IPS DF 4.7 (cell line): ENCODE measurements around the gene SNAPC2.

Experiments
- DNase-seq: peaks from one replicate; pipeline ENCODE4 v3.0.0-alpha.2; 2013; ENCODE audit warnings: low spot score; ENCODE audit errors: extremely low read depth

The SNAPC2 gene

DNA sequence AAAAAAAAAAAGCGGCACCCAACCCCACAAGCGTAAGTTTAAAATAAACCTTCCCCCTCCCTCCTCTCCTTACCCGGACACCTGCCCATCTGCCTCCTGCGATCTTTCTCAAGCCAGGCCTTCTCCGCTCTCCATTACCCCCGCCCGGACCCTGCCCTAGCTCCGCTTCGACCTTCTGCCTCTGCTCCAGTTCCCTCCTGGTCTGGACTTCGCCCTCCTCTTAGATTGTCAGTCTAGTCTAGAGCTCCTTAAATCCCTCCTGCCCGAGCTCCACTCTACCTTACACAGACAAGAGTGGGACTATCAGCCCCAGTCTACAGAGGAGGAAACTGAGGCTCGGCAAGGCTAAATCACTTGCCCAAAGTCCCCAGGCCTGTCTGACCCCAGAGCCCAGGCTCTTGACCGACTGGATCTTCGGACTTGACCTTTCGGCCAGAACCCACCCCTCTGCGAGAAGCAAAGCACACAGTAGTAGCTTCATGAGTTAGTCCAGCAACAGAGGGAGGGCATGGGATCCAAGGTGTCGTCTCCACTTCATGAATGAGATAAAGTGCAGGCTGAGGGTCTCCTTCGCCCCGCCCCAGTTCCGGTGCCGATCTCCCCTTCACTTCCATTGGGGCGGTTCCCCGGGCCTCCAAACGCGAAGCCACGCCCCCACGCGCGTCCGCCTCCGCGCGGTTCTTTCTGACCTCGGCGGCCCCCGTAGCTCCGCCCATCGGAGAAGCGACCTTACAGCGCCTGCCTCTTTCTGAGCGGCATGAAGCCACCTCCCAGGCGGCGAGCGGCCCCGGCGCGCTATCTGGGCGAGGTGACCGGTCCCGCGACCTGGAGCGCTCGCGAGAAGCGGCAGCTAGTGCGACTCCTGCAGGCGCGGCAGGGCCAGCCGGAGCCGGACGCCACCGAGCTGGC is at the start of gene SNAPC2:
Gene SNAPC2 (plus strand): TSS at position 729 of the 909 bp plus-strand sequence. CDS start 29 bp downstream, at position 758.
- DNase-seq = no peak

- DNase-seq = no peak
Observed at GRCh38 chr19:7870571-7871436, 49.3 kb upstream of the SNAPC2 start.

- no peak for DNase-seq
Observed at GRCh38 chr19:7871437-7872305, 48.5 kb upstream of the SNAPC2 start.

GRCh38 chr19:7872306-7873204 is 47.6 kb upstream of the SNAPC2 start:
- no peak for DNase-seq

DNA sequence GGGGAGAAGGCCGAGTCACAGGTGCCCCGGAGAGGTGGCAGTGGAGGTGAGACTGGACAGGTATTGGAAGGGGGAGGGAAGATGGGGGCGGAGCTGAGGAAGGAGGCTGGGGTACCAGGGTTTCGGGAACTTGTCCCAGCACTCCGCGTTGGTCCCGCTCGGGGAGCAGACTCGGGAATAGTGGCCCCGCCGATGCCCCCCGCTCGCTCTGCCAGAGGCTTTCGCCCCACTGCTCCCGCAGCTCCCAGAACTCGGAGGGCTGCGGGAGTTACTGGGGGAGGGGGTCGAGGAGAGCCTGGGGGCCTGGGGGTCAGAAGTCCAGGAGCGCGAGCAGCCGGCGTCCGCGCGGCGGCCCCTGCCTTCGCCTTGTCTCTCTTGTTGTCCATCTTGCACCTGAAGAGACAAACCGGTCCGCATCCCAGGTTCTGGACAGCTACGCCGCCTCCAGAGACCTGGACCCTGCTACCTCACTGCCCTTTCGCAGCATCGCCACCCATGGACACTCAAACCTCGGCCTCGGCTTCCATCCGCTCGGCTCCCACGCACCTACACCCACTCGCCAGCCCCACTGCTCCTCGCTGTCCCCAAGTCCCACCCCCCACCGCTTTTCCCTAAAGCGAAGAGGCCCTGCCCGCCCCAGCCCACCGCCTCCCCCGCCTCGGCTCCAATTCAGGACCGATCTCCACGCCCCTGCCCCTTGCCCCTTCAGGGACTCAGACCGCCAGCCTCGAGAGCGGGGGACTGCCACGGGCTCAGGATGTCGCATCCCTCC is 46.6 kb upstream of the SNAPC2 start:
- no peak for DNase-seq

DNA sequence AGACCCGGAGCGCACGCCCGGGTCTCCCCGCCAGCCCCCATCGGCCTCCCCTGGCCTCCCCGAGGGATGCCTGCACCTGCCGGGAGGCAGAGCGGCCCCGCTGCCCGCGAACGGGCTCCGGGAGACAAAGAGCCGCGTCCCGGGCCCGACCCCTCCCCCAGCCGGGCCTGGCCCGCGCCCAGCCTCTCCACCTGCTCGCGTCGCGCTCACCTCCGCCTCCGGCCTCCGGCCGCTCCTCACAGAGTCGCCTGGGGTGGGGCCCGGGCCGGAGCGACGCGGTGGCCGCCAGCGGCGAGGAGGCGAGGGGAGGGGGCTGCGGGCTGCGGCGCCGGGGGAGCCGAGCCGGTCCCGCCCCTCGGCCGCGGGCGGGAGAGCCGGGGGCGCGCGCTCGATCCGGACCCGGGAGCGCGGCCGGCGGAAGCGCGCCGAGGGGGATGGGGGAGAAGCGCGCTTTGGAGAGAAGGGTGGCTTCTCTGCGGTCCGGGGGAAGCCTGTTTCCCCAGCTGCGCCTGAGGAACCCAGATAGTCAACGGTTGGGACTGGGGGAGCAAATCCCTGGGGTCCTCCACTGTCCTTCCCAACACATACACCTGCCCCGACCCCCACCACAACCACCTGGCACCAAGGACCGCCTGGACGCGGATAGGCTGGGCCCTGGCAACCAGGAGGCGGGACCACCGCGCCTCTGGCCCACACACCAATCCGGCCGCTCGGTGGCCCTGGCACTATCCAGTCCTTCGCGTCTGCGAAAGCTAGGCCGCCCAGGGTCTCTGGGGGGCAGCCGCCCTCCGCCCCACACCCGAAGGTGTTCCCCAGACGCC is 45.9 kb upstream of the SNAPC2 start, which contains the start of gene PRR36:
Gene PRR36 (minus strand): TSS at position 315 of the 821 bp plus-strand sequence. CDS start 701 bp downstream, outside the sequence.
- DNase-seq = no peak

DNA sequence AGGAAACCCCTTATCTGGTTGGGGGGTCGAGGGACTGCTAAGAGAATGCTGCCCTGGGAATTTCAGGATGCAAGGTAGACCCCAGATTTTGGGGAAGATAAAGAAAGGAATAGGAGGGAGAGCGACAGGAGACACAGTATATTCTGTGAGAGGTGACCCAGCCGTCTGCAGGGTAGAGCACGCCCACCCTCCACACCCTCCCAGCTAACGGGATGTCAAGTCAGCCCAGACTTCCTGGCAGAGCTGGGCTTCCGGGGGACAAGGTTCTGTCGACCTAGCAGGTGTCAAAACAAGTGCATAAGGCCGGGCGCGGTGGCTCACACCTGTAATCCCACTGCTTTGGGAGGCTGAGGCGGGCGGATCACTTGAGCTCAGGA is 45.3 kb upstream of the SNAPC2 start:
- no peak for DNase-seq

- DNase-seq = no peak
Observed at GRCh38 chr19:7877249-7877836, 42.8 kb upstream of the SNAPC2 start.

DNA sequence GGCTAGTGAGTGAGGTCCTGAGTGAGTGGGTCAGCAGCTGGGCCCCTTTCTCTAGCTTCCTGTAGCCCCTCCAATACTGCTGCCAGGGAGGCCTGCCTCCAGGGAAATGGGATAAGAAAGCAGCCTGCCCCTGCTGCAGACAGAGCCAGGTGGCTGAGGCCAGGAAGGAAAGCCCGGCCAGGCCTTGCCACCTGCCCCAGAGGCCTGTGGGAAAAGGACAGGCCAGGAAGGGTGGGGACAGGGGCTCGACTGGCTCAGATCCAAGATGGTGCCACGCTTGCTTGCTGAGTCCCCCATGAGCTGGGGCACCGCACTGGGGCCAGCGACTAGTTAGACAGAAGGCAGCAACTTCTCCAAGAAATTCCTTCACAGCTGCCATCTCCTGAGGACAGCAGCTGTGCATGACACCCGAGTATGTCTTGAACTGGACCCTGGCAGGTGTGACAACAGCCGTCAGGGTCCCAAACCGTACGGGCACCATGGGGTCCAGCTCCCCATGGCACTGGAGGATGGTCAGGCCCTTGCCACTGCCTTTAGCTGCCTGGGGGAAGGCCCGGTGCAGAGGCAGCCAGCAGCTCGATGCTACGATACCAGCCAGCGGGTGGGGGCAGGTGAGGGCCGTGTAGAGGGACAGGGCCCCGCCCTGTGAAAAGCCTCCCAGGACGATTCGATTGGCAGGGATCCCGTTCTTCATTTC is 40.9 kb upstream of the SNAPC2 start:
- DNase-seq = no peak

GRCh38 chr19:7879836-7880235 is 40.3 kb upstream of the SNAPC2 start:
- DNase-seq = no peak

- DNase-seq = no peak
Observed at GRCh38 chr19:7881910-7882309, 38.2 kb upstream of the SNAPC2 start.

DNA sequence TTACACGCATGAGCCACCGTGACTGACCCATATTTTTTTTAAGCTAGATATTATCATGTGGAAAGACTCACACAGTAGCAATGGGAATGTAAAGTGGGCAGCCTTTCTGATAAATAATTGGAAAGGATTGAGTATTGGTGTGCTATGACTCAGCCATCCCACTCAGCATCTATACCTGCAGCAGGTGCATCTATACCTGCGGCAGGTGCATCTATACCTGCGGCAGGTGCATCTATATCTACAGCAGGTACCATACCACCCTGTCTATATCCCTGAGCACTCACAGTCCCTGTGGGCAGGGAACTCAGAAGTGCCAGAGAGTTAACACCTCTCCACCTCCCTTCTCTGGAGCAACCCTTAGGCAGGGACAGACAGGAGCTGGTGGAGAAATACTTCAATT is 37.0 kb upstream of the SNAPC2 start:
- no peak for DNase-seq

DNA sequence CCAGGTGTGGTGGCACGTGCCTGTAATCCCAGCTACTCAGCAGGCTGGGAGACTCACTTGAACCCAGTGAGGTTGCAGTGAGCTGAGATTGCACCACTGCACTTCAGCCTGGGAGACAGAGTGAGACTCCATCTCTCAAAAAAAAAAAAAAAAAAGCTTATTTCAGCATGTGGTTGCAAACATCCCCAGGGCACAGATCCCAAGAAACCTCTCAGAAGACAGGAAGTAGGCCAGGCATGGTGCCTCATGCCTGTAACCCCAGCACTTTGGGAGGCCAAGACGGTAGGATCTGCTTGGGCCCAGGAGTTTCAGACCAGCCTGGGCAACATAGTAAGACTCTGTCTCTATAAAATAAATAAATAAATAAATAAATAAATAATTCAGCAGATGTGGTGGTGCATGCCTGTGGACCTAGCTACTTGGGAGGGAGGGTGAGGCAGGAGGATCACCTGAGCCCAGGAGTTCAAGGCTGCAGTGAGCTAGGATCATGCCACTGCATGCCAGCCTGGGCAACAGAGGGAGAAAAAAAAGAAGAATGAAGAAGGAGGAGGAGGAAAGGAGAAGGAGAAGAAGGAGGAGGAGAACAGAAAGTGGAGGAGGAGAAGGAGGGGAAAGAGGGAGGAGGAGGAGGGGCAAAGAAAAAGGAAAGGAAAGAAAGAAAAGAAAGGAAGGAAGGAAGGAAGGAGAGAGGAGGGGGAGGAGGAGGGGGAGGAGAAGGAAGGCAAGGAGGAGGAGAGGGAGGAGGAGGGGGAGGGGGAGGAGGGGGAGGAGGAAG is 36.2 kb upstream of the SNAPC2 start:
- no peak for DNase-seq

GRCh38 chr19:7885818-7886217 is 34.3 kb upstream of the SNAPC2 start:
- DNase-seq = no peak

DNA sequence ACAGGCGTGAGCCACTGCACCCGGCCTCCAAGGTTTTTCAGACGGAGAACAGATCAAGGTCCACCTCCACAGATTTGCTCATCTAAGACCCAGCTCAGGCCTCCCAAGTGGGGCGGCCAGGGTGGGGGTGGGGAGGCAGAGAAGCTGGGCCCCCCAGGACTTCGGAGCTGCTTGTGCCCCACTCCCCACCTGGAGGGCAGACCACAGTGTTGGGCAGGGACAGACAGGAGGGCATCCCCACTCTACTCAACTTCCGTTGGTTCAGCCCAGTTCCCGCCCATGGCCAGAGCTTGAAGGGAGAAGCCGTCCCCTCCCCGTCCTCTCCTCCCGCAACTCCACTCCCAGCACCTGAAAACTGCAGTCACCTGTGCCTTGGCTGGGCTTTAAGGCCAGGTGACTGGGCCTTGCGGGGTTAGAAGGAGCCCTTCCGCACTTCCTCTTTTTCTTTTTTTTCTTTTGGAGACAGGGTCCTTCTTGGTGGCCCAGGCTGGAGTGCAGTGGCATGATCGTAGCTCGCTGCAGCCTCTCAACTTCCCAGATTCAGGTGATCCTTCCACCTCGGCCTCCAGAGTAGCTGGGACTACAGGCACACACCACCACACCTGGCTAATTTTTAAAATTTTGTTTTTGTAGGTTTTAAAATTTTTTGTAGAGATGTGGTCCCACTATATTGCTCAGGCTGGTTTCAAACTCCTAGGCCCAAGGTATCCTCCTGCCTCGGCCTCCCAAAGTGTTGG is 32.6 kb upstream of the SNAPC2 start:
- no peak for DNase-seq
